HFF-Myc (cell line): ENCODE results near the gene DISC1.

Experiments
- DNase-seq: peaks from one replicate; pipeline ENCODE4 v3.0.0-alpha.2; 2011; ENCODE audit warnings: low read depth; ENCODE audit errors: extremely low read depth
- H3K4me3 ChIP-seq: replicated peaks from 2 replicates; pipeline ENCODE4 v1.5.1; 2011; ENCODE audit warnings: low read depth, mild to moderate bottlenecking, control low read depth, low read length
- TF ChIP-seq, protein P1 (sequence below): IDR thresholded peaks from 2 replicates; pipeline ENCODE4 v1.5.1; 2012; ENCODE audit warnings: mild to moderate bottlenecking, low read depth, low read length, control low read depth; ENCODE audit errors: missing control alignments

DISC1 gene

DNA sequence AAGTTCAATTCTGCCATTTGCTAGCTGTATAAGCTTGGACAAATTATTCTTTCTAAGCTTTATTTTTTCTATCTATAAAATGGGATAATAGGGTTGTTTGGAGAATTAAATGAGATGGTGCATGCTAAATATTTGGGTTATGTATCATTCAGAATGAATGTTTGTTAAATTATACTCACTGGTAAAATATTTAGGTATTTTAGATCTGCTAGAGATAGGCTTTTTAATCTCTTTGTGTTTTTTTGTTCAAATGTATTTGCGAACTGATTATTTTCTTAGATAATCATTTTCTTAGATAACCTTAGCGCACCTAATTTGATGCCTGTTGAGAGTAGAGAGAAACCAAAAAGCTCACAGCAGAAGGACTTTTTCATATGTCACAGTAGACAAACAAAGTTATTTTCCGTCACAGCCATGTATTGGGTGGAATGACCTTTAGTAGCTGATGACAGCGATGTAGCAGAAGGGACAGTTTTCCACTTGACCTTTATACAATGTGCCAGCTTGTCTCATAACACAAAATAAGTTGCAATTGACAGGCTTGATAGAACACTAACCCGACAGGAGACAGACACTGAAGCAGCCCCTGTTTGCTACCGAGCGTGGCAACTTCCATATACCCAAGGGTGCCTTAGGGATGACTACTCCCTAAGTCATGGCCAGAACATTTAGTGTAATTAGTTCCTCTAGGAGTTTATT, 93.0 kb downstream of the DISC1 start:
- no peak overlapping the region for H3K4me3 ChIP-seq
- DNase-seq: no peak
- TF ChIP-seq, protein P1, sequence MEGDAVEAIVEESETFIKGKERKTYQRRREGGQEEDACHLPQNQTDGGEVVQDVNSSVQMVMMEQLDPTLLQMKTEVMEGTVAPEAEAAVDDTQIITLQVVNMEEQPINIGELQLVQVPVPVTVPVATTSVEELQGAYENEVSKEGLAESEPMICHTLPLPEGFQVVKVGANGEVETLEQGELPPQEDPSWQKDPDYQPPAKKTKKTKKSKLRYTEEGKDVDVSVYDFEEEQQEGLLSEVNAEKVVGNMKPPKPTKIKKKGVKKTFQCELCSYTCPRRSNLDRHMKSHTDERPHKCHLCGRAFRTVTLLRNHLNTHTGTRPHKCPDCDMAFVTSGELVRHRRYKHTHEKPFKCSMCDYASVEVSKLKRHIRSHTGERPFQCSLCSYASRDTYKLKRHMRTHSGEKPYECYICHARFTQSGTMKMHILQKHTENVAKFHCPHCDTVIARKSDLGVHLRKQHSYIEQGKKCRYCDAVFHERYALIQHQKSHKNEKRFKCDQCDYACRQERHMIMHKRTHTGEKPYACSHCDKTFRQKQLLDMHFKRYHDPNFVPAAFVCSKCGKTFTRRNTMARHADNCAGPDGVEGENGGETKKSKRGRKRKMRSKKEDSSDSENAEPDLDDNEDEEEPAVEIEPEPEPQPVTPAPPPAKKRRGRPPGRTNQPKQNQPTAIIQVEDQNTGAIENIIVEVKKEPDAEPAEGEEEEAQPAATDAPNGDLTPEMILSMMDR: no peak

- H3K4me3 ChIP-seq: no peak overlapping the region
- DNase-seq: no peak
- TF ChIP-seq, protein P1: no peak
Measured at GRCh38 chr1:231720652-231721325, 94.2 kb downstream of the DISC1 start.

DNA sequence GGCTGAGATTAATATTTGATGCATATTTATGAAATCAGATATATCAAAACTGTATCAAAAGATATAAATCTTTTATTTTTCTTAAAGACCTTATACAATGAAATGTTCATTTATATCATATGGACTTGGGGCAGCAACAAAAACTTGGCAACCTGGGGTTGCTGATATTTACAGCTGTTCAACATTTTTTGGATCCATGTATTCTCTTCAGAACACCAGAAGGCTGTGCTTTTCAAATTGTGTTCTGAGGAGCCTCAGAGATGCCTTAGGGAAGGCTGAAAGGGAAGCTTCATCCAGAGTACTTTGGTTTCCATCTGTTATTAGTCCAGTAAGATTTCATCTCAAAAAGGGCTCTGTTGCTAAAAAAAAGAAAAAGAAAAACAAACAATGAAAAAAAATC, 94.8 kb downstream of the DISC1 start:
- TF ChIP-seq, protein P1: no peak
- H3K4me3 ChIP-seq: no peak overlapping the region
- DNase-seq: no peak

GRCh38 chr1:231722356-231722755, 95.8 kb downstream of the DISC1 start:
- H3K4me3 ChIP-seq: no peak overlapping the region
- TF ChIP-seq, protein P1: no peak
- DNase-seq: no peak

DNA sequence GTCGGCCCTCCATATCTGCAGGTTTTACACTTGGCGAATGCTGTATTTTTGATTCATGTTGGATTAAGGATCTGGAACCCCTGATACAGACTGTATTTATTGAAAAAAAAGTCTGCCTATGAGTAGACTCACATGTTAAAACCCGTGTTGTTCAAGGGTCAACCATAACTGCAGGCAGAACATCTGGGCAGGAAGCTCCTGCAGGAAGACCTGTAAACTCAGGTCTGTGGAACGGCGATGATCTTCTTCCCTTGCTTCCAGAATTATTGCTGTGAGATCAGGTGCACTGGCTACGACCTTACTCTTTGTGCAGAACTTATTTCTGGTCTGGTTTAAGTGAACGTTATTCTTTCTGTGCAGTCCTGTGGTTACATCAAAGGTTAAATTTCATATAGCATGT, 96.6 kb downstream of the DISC1 start:
- TF ChIP-seq, protein P1: no peak
- no peak overlapping the region for H3K4me3 ChIP-seq
- DNase-seq: no peak

DNA sequence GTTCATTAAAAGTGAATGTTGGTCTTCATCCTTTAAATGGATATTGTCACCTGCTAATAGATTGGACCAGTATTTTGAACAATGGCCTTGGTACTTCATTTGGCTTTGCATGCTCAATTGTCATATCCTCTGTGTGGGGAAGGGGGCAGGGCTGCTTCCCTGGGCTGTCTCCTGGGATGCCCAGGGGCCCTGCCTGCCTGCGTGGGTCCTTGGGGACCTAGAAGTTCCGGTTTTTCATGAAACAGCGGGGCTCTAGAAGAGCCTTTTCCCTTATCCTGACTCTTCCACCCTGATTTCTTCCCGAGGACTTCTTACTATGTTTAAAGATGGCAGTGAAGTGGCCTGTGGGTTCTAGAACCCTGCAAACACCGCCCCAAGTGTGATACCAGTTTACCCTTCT, 97.5 kb downstream of the DISC1 start:
- DNase-seq: no peak

More for the DNA sequence above, 97.5 kb downstream of the DISC1 start:
- TF ChIP-seq, protein P1: no peak
- H3K4me3 ChIP-seq: no peak overlapping the region
